A549 treated with Mapracorat at 1 μM for 4 hours (cell line): Measurements from ENCODE around the gene GABRG2. TPM values are rescaled to one million over a fixed set of nuclear protein-coding genes. Genes with fewer than 3 reads are reported as not detected.

Experiments
- total RNA-seq: library from RNA; stranded (reverse); fragments of 200-300 nt; extraction: Qiagen RNA extraction; gene quantifications from 5 replicates; pipeline ENCODE4 v1.2.3, GENCODE V29; 2022

The GABRG2 gene
- not detected in 5 replicates for total RNA-seq

DNA sequence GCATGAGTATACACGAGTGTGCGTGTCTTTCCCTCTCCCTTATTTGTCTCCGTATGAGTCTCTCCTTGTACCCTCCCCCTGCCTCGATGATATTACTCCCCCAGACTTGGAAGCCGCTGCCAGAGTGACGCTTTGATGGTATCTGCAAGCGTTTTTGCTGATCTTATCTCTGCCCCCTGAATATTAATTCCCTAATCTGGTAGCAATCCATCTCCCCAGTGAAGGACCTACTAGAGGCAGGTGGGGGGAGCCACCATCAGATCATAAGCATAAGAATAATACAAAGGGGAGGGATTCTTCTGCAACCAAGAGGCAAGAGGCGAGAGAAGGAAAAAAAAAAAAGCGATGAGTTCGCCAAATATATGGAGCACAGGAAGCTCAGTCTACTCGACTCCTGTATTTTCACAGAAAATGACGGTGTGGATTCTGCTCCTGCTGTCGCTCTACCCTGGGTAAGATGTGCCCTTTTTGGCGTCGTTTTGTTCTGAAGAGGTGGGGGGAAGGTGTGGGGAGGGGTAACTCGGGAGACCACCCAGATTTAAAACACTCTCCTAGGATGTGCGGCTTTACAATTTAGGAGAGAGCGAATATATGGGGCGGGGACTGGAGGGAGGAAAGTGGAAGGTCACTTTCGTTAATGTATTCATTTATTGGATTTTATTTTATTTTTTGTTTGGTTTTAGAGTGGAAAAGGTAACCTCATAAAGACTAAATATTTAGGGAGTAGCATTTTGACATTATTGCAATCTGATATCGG lies at the start of gene GABRG2:
Gene GABRG2 (plus strand): TSS at position 119 of the 757 bp plus-strand sequence. CDS start 227 bp downstream, at position 346.

Other genes with a start within 250 kb of the GABRG2 start
- gene GABRA1, start 219.7 kb upstream of the GABRG2 start, total RNA-seq = not detected in 5 replicates